KMS-11 (cell line): ENCODE measurements around the gene CTSF.
"Not testable (repeated sequence)": the region's sequence is repeated elsewhere in the genome, so short reads cannot be mapped to it uniquely, and the experiment has no call there.

Experiments used
- H2AFZ ChIP-seq: fragments of 200-600 bp; sonication (generic); 2 replicates; pipeline ENCODE4 v1.6.1; 2016; ENCODE audit warnings: antibody characterized with exemption, mixed run types, low read depth
- H3K27ac ChIP-seq: fragments of 200-600 bp; sonication (generic); 2 replicates; pipeline ENCODE4 v1.6.1; 2016; ENCODE audit warnings: mild to moderate bottlenecking, mixed run types
- H3K27me3 ChIP-seq: fragments of 200-600 bp; sonication (generic); 2 replicates; pipeline ENCODE4 v1.6.1; 2017; ENCODE audit warnings: mild to moderate bottlenecking, low read depth, mixed run types, moderate library complexity; ENCODE audit not compliant: insufficient read depth
- H3K36me3 ChIP-seq: fragments of 200-600 bp; sonication (generic); 2 replicates; pipeline ENCODE4 v1.6.1; 2017; ENCODE audit warnings: mild to moderate bottlenecking, mixed run types; ENCODE audit not compliant: insufficient read depth
- H3K4me1 ChIP-seq: fragments of 200-600 bp; sonication (generic); 2 replicates; pipeline ENCODE4 v1.6.1; 2016; ENCODE audit warnings: mild to moderate bottlenecking, low read depth, mixed run types; ENCODE audit not compliant: poor library complexity, severe bottlenecking
- H3K4me2 ChIP-seq: fragments of 200-600 bp; sonication (generic); 2 replicates; pipeline ENCODE4 v1.7.0; 2016; ENCODE audit warnings: mild to moderate bottlenecking, mixed run types
- H3K4me3 ChIP-seq: fragments of 200-600 bp; sonication (generic); IDR thresholded peaks from 2 replicates; pipeline ENCODE4 v1.6.1; 2017; ENCODE audit warnings: low read depth, low read length, mixed read lengths; ENCODE audit not compliant: insufficient read depth
- H3K79me2 ChIP-seq: fragments of 200-600 bp; sonication (generic); 2 replicates; pipeline ENCODE4 v1.6.1; 2016; ENCODE audit warnings: low read depth, mixed run types; ENCODE audit not compliant: insufficient read depth
- H3K9ac ChIP-seq: fragments of 200-600 bp; sonication (generic); 2 replicates; pipeline ENCODE4 v1.6.1; 2016; ENCODE audit warnings: mild to moderate bottlenecking, mixed run types
- H4K20me1 ChIP-seq: fragments of 200-600 bp; sonication (generic); 2 replicates; pipeline ENCODE4 v1.6.1; 2016; ENCODE audit warnings: mild to moderate bottlenecking, mixed run types; ENCODE audit not compliant: insufficient read depth
- TF ChIP-seq, protein P1 (sequence below): fragments of 200-600 bp; sonication (generic); conservative IDR thresholded peaks from 2 replicates; pipeline ENCODE4 v1.6.1; 2017; ENCODE audit warnings: low read depth, mild to moderate bottlenecking, antibody characterized with exemption, low read length, moderate library complexity, mixed read lengths

CTSF gene

DNA sequence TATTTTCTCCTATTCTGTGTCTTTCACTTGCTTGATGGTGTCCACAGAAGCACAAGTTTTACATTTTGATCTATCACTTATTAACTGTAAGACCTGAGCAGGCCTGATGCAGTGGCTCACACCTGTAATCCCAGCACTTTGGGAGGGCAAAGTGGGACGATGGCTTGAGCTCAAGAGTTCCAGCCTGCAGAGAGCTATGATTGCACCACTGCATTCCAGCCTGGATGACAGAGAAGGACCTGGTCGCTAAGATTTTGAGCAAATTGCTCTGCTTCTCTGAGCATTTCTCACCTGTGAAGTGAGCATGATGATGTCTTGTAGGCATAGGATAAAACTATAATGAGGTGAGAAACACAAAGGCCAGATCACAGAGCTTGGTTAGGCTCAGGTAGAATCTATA is 17.7 kb upstream of the CTSF start:
- Histone ChIP-seq H3K4me1 (no peaks in the 10 kb centered on the region), H3K79me2 (no peaks in the 10 kb centered on the region), H2AFZ (no peak overlapping the region), H3K9ac (no peak overlapping the region), H3K4me2 (no peak overlapping the region), H3K27ac (no peak overlapping the region), H3K27me3 (no peaks in the 10 kb centered on the region; the same call in 1 of the 2 replicates), H4K20me1 (no peaks in the 10 kb centered on the region), H3K4me3 (no peak overlapping the region), H3K36me3 (no peaks in the 10 kb centered on the region)
- TF ChIP-seq, protein P1, sequence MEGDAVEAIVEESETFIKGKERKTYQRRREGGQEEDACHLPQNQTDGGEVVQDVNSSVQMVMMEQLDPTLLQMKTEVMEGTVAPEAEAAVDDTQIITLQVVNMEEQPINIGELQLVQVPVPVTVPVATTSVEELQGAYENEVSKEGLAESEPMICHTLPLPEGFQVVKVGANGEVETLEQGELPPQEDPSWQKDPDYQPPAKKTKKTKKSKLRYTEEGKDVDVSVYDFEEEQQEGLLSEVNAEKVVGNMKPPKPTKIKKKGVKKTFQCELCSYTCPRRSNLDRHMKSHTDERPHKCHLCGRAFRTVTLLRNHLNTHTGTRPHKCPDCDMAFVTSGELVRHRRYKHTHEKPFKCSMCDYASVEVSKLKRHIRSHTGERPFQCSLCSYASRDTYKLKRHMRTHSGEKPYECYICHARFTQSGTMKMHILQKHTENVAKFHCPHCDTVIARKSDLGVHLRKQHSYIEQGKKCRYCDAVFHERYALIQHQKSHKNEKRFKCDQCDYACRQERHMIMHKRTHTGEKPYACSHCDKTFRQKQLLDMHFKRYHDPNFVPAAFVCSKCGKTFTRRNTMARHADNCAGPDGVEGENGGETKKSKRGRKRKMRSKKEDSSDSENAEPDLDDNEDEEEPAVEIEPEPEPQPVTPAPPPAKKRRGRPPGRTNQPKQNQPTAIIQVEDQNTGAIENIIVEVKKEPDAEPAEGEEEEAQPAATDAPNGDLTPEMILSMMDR, result no peak

DNA sequence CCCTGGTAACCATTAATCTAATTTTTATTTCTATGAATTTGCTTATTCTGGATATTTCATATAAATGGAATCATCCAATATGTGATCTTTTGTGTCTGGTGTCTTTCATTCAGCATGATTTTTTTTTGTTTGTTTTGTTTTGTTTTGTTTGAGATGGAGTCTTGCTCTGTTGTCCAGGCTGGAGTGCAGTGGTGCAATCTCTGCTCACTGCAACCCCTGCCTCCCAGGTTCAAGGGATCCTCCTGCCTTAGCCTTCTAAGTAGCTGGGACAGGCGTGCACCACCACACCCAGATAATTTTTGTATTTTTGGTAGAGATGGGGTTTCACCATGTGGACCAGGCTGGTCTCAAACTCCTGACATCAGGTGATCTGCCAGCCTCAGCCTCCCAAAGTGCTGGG is 17.0 kb upstream of the CTSF start:
- not testable (repeated sequence) for H3K9ac ChIP-seq, H3K27ac ChIP-seq, H3K27me3 ChIP-seq, H2AFZ ChIP-seq, H3K4me1 ChIP-seq, H3K36me3 ChIP-seq, H4K20me1 ChIP-seq, H3K4me2 ChIP-seq, H3K79me2 ChIP-seq, H3K4me3 ChIP-seq

DNA sequence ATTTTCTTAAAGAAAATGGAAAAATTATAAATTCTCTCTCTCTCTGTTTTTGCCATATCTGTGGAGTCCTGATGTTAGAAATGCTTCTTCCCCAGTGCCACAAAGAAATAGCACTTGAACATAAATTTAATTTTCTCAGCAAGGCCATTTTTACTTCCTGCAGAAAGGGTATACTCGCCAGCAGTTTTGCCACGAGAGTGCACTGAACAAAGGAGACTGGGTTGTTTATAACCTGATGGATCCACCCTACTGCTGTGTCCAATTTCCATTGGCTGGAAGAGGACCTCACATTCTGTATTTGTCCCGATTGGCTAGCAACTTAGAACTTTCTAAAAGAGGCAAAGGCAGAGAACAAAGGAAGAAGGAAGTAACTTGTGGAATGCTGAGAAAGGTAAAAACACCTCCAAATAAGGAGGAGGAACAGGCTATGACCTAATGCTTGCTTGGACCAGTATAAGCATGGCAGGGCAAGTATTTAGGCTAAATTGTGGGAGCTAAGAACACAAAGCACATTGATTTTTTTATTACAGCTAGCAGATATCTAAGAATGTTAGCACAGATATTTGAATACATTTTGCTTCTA is 14.2 kb upstream of the CTSF start:
- not testable (repeated sequence) for H3K9ac ChIP-seq, H3K4me2 ChIP-seq, H3K4me1 ChIP-seq, H4K20me1 ChIP-seq, H3K27ac ChIP-seq, H3K36me3 ChIP-seq, H2AFZ ChIP-seq, H3K4me3 ChIP-seq, H3K79me2 ChIP-seq, H3K27me3 ChIP-seq

DNA sequence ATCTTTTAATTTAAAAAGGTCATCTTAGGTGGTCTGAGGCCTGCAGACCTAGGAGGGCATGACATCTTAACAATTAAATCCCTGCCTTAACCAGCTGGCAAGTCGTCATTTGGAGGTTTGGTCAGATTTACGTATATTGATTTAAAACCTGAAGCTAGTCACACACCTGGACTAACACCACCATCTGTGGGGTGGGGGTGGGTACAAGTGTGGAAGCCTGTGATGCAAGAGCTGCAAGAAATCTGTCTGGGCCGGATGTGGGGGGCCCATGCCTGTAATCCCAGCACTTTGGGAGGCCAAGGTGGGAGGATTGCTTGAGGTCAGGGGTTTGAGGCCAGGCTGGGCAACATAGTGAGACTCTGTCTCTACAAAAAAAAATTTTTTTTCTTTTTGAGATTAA is 12.9 kb upstream of the CTSF start:
- H3K4me1 ChIP-seq, result no peaks in the 10 kb centered on the region
- no peaks in the 10 kb centered on the region for H3K79me2 ChIP-seq
- H3K4me2 ChIP-seq, result no peak overlapping the region
- TF ChIP-seq, protein P1, result no peak
- no peaks in the 10 kb centered on the region for H3K27me3 ChIP-seq
- no peak overlapping the region for H3K4me3 ChIP-seq
- no peak overlapping the region for H3K9ac ChIP-seq
- no peaks in the 10 kb centered on the region for H4K20me1 ChIP-seq
- H3K27ac ChIP-seq, result no peak overlapping the region
- H2AFZ ChIP-seq, result no peak overlapping the region
- no peaks in the 10 kb centered on the region for H3K36me3 ChIP-seq

DNA sequence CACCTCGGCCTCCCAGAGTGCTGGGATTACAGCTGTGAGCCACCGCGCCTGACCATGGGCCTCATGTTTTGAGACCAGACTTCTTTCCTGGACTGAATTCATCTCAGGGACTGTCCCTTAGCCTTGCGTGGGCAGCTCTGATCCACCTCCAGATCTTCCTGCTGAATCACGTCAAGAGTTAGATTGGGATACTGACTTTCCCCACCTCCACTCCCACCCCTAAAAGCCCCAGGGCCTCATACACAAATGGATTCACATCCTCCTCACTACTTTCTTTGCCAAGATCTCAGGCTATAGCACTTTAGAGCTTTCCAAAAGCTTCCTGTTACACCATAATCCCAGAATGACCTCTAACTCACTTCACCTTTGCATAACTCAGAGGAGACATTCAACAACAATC is 12.4 kb upstream of the CTSF start:
- Histone ChIP-seq H3K9ac (no peak overlapping the region), H3K27me3 (peaks cover 1% of the 10 kb centered on the region; the same call in 1 of the 2 replicates), H3K4me3 (no peak overlapping the region), H2AFZ (no peak overlapping the region), H4K20me1 (no peaks in the 10 kb centered on the region), H3K4me1 (no peaks in the 10 kb centered on the region), H3K4me2 (no peak overlapping the region), H3K36me3 (no peaks in the 10 kb centered on the region), H3K27ac (no peak overlapping the region), H3K79me2 (no peaks in the 10 kb centered on the region)
- TF ChIP-seq, protein P1, result no peak
